Neural progenitor cell (in vitro differentiated cells): ENCODE measurements around the gene MORN1.

Experiments
- EZH2 ChIP-seq: fragments of 200-600 bp; sonication (generic); IDR thresholded peaks from 2 replicates; pipeline ENCODE4 v1.6.1; 2017; ENCODE audit warnings: antibody characterized with exemption, mild to moderate bottlenecking, moderate library complexity
- TF ChIP-seq, protein P1 (sequence below): fragments of 200-600 bp; sonication (generic); IDR thresholded peaks from 2 replicates; pipeline ENCODE4 v1.5.1; 2017; ENCODE audit warnings: antibody characterized with exemption, mild to moderate bottlenecking

DNA sequence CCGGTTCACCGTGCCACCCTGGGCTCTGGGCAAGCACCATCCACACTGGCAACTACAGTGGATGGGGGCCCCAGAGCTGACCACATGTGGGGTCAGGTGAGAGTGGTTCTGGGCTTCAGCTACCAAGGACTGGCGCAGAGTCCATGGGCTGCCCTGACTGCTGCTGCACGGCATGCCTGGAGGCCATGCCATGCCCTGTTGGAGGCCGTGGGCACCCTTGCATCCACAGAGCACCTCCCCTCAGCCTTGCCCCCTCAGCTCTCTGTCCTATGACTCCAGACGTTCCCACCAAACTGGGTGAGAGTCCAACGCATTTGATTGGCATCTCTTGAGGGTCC is 15.5 kb downstream of the MORN1 start:
- TF ChIP-seq, protein P1, sequence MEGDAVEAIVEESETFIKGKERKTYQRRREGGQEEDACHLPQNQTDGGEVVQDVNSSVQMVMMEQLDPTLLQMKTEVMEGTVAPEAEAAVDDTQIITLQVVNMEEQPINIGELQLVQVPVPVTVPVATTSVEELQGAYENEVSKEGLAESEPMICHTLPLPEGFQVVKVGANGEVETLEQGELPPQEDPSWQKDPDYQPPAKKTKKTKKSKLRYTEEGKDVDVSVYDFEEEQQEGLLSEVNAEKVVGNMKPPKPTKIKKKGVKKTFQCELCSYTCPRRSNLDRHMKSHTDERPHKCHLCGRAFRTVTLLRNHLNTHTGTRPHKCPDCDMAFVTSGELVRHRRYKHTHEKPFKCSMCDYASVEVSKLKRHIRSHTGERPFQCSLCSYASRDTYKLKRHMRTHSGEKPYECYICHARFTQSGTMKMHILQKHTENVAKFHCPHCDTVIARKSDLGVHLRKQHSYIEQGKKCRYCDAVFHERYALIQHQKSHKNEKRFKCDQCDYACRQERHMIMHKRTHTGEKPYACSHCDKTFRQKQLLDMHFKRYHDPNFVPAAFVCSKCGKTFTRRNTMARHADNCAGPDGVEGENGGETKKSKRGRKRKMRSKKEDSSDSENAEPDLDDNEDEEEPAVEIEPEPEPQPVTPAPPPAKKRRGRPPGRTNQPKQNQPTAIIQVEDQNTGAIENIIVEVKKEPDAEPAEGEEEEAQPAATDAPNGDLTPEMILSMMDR = no peak
- no peak for TF ChIP-seq EZH2
